SIG-M5 (cell line): ENCODE results near the gene POLR3B.

Experiments used
- DNase-seq: peaks from one replicate; lab custom pipeline; 2025; lab: John Stamatoyannopoulos, UW

The POLR3B gene

DNA sequence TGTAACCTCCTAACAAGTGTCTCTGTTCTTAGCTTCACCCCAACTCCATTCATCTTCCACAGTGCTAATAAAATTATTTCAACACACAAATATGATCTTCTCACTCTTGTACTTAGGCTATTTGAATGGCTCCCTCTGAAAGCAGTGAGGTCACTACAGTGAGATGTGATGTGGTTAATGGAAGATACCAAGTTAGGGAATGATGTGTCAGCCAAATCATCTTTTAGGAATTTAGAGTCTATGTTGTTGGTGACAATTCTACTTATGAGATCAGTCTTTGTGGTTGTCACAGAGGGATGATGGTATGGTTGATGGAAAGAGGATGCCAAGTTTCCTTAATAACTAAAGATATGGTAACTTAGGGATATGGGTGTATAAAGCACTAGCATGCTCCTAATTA, 57.6 kb downstream of the POLR3B start:
- no peak for DNase-seq

- no peak for DNase-seq
Measured at GRCh38 chr12:106416273-106416672, 58.7 kb downstream of the POLR3B start.

- DNase-seq = no peak
Measured at GRCh38 chr12:106417926-106418910, 60.7 kb downstream of the POLR3B start.

DNA sequence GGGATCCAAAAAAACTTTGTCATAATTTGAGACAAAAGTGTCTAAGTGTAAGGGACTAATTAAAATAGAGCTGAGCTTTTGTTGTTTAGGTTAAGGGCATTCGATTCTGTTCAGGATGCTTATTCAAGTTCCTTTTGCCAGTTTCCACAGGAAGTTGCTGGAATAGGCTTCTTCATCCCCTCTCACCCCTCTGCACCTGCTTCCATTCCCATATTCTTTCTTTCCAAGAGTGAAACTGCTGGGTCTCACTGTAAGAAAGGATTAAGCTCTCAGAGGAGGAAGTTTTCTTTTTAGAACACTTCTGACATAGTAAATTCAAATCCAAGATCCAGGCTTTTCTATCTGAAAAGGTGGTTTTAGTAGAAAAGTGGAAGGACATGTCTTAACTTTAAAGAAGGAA, 61.4 kb downstream of the POLR3B start:
- DNase-seq = no peak

DNA sequence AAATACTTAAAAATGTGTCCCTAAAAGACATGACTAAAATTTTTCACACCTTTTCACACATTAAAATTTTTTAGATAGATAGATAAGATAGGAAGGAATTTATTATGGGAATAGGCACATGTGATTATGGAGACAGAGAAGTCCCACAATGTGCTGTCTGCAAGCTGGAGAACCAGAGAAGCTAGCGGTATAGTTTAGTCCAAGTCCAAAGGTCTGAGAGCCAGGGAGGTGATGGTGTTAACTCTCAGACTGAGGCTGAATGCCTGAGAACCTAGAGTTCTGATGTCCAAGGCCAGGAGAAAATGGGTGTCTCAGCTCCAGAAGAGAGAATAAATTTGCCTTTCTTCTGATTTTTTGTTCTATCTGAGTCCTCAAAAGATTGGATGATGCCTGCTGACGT, 65.7 kb downstream of the POLR3B start:
- DNase-seq = no peak

- no peak for DNase-seq
Measured at GRCh38 chr12:106425061-106425702, 67.6 kb downstream of the POLR3B start.

- no peak for DNase-seq
Measured at GRCh38 chr12:106427917-106428316, 70.4 kb downstream of the POLR3B start.

GRCh38 chr12:106428384-106428783, 70.8 kb downstream of the POLR3B start:
- DNase-seq = no peak

DNA sequence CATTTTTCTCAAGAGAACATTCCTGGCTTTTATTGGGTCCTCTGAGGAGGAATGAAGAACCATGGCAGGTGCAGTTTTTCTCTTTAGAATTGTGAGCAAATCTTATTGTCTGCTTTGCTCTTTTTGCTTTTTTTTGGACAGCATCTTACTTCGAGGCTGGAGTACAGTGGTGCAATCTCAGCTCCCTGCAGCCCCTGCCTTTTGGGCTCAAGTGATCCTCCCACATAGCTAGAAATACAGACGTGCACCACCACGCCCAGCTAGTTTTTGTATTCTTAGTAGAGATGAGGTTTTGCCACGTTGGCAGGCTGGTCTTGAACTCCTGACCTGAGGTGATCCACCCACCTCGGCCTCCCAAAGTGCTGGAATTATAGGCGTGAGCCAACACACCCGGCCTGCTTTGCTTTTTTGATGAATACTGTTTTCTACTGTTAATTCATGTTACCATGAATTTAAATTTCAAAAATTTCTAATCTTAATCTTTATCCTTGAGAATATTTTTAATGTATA, 71.5 kb downstream of the POLR3B start:
- no peak for DNase-seq

DNA sequence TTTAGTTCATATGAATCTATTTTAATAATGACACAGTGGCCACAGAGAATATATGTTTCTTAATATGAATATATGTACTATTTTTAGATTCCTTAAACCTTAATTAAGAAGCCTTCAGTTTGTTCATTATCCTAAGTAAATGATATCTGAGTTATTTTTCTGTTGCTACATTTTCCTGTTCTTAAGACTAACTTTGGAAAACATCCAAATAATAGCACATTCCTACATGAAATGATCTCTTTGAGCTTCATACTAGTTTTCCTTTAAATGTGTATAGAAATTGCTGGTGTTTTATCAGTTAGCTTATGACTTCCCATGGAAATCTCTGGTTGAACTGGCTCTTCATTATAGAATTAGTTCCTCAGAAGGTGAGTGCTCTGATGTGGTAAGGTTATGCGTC, 72.1 kb downstream of the POLR3B start:
- DNase-seq = no peak

- DNase-seq = no peak
Measured at GRCh38 chr12:106431839-106432411, 74.4 kb downstream of the POLR3B start.

GRCh38 chr12:106433055-106433454, 75.5 kb downstream of the POLR3B start:
- DNase-seq = no peak

GRCh38 chr12:106434526-106434925, 77.0 kb downstream of the POLR3B start:
- no peak for DNase-seq

DNA sequence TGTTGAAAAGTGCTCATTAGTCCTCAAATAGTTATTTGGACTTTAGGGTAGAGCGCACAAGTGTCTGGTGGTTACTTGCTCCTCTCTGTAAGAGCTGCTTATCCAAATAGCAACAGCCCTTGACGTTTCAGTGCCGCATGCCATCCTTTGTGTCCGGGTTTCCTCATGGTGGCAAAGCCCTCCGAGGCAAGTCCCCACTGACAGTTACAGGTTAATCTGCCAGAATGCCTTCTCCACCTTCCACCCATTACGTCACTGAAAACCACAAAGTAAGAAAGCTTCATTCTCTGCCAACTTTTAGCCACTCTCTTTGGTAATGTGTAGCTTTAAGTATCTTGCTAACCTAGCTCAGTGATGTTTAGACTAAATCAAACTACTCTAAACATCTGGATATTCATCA, 78.6 kb downstream of the POLR3B start:
- no peak for DNase-seq

- DNase-seq = no peak
Measured at GRCh38 chr12:106442575-106442974, 85.0 kb downstream of the POLR3B start.

DNA sequence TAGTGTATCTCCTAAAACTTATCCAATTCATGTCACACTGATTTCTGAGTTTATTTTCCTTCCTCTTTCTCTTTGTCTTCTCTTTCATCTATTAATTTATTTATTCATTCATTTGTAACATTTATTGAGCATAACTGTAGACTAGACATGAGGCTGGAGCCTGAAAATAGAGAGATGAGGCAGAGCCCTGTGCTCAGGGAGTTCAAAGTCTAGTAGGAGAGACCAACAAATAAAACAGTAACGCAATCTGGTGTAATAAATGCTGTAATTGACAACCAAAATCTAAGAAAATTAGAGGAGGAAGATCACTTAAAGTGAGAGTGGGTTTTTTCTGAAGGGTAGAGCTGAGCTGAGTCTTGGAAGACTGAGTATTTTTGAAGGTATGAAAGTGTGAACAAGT, 87.5 kb downstream of the POLR3B start:
- no peak for DNase-seq

- no peak for DNase-seq
Measured at GRCh38 chr12:106445959-106446358, 88.4 kb downstream of the POLR3B start.

DNA sequence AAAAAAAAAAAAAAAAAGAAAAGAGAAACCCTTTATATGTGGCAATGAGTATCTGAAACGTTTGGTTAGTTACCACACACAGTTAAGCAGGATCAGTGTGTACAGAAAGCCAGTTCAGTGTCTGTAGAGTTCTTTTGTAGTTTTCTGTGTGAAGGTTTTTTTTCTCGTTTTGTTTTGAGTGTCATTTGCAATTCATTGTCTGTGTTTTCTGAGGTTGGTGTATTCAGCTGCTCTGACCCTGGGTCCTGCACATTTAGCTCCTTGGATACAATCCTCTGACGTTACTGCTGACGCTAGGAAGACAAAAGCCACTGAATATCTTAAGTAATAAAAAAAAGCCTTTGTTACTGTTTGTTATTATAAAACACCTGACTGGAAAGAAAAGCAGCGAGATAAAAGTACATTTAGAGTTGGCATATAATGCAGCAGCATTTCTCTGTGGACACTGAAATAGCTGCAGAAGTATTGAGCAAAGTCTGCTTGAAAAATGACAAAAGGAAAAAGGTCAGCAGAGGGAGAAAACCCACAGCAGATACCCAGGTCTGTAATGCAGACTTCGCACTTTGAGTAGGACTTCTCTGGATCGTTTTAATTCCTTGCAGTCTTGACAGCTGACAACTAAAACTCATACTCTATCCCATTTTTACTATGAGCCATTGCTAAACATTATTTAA, 89.0 kb downstream of the POLR3B start:
- DNase-seq = no peak

GRCh38 chr12:106452309-106452708, 94.8 kb downstream of the POLR3B start:
- DNase-seq = no peak

DNA sequence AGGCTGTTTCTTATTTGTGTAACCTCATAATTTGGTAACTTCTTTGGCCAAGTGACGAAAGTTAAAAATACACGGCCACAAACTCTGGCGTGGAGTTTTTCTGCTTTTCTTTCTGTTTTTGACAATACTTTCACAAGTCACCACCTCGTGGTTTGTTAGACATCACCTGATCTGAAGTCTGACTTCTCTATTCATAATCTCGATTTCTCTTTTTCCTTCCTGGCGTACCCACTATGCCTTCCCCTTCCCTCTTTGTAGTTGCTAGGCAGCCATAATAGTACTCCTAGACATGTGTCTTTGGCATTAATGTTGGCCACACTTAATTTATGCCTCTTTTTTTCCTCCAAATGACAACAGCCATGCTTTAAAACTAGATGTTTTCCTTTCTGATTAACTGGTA, 97.6 kb downstream of the POLR3B start:
- no peak for DNase-seq

DNA sequence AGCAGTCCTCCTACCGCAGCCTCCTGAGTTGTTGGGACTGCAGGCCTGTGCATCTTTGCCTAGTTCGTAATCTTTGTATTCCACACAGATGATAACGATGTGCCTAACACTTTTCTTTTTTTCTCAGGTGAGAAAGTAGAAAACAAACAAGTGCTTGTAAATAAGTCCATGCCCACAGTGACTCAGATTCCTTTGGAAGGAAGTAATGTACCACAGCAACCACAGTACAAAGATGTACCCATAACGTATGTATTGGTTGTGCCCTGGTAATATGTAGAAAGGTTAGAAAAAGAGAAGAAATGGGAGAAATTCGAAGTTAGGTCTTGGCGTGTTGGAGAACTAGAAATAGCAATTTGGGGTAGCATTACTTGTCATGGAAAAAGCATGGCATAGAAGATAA, 101.6 kb downstream of the POLR3B start:
- DNase-seq = no peak

DNA sequence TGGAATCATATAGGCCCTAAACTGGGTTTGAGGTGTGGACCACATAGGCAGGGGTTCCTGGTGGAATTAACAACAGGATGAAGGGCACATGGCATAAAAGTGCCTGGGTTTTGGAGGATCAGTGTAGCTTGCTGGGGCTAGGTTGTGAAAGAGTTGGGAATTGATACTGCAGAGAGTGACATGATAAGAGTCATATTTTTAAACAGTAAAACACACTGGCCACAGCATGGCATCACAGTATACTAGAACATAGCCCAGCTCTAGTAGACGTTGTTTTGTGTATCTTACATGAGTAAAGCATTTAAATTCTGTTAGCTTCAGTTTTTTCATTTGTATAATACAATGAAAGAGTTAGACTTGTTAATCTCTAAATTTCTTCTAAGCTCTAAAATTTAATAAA, 102.0 kb downstream of the POLR3B start:
- no peak for DNase-seq
